22Rv1 (cell line): ENCODE measurements around the gene SZT2.

Experiments
- ZFX ChIP-seq: fragments of 450-650 bp; IDR thresholded peaks from 2 replicates; pipeline ENCODE4 v1.6.1; 2017; ENCODE audit warnings: antibody characterized with exemption, borderline replicate concordance
- TF ChIP-seq, protein P1 (sequence below): fragments of 450-650 bp; IDR thresholded peaks from 2 replicates; pipeline ENCODE4 v1.5.1; 2017; ENCODE audit warnings: mild to moderate bottlenecking

DNA sequence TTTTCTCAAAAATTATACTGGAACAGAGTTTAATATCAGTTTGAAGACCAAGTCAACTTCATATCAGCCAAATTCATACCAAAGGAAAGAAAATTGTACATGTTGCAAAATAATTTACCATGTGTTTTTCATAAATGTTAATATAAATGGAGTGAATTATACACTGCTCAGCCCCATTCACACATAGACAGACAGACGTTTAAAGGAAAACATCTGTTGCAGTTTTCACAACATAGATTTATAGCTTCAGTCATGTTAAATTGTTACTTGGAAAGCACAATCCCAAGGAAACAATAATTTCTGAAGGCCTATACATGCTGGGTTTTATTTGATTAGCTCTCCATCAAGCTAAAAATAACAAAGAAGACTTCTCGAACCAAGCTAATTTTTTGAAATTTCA is 91.8 kb downstream of the SZT2 start:
- TF ChIP-seq, protein P1, sequence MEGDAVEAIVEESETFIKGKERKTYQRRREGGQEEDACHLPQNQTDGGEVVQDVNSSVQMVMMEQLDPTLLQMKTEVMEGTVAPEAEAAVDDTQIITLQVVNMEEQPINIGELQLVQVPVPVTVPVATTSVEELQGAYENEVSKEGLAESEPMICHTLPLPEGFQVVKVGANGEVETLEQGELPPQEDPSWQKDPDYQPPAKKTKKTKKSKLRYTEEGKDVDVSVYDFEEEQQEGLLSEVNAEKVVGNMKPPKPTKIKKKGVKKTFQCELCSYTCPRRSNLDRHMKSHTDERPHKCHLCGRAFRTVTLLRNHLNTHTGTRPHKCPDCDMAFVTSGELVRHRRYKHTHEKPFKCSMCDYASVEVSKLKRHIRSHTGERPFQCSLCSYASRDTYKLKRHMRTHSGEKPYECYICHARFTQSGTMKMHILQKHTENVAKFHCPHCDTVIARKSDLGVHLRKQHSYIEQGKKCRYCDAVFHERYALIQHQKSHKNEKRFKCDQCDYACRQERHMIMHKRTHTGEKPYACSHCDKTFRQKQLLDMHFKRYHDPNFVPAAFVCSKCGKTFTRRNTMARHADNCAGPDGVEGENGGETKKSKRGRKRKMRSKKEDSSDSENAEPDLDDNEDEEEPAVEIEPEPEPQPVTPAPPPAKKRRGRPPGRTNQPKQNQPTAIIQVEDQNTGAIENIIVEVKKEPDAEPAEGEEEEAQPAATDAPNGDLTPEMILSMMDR: no peak
- no peak for TF ChIP-seq ZFX
